Breast epithelium (tissue), 3 donors: ENCODE data around the gene AGPAT2.

Source experiments
- POLR2A ChIP-seq: fragments of 450-650 bp; IDR thresholded peaks from one replicate; pipeline ENCODE4 v1.6.1; 2016; ENCODE audit warnings: antibody characterized with exemption, mild to moderate bottlenecking, moderate library complexity
- POLR2AphosphoS5 ChIP-seq, 3 donors: sonication (generic); formaldehyde crosslinking; IDR thresholded peaks; one replicate each; pipeline ENCODE4 v1.6.1; 2017; ENCODE audit warnings: antibody characterized with exemption in 3 of 3
- TF ChIP-seq, protein P1 (sequence below), 3 donors: fragments of 450-650 bp; IDR thresholded peaks; one replicate each; pipeline ENCODE4 v1.5.1; 2016 to 2017; ENCODE audit warnings: antibody characterized with exemption in 3 of 3, mild to moderate bottlenecking in 3 of 3, moderate library complexity in 3 of 3

DNA sequence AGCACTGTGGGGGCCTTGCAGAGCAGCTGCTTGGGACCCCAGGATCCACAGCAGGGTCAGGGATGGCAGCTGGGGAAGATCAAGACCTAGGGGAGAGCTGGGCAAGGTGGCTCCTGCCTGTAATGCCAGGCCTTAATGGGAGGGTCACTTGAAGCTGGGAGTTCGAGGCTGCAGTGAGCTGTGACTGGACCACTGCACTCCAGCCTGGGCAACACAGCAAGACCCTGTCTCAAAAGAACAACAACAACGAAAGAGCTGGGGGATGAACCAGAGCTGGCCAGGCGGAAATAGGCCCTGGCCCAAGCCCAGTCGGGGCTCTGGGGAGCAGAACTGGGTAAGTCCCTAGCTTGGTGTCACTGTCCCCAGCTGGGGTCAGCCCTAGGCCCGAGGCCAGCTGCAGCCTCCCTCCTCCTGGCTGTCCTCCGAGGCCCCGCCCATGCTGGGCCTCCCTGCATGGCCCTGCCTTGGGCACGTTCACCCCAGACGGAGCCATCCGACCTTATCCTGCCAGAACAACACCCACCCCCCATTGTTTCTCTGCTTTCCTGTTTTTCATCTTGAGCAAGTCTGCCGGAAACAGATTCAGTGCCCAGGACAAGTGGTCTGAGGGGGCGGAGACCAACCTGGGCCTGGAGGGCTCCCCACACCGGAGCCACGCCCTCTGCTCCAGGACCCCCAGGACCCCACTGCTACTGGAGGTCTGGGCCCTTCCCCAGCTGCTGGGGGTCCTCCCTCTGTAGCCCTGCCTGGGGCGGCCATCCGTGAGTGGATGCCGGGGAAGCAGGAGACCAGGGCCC, 27.0 kb upstream of the AGPAT2 start:
- TF ChIP-seq, protein P1, sequence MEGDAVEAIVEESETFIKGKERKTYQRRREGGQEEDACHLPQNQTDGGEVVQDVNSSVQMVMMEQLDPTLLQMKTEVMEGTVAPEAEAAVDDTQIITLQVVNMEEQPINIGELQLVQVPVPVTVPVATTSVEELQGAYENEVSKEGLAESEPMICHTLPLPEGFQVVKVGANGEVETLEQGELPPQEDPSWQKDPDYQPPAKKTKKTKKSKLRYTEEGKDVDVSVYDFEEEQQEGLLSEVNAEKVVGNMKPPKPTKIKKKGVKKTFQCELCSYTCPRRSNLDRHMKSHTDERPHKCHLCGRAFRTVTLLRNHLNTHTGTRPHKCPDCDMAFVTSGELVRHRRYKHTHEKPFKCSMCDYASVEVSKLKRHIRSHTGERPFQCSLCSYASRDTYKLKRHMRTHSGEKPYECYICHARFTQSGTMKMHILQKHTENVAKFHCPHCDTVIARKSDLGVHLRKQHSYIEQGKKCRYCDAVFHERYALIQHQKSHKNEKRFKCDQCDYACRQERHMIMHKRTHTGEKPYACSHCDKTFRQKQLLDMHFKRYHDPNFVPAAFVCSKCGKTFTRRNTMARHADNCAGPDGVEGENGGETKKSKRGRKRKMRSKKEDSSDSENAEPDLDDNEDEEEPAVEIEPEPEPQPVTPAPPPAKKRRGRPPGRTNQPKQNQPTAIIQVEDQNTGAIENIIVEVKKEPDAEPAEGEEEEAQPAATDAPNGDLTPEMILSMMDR (IDR thresholded peaks at IDR 0.05): no peak
- TF ChIP-seq POLR2A: no peak
- TF ChIP-seq POLR2AphosphoS5 (IDR thresholded peaks at IDR 0.05): no peak
